Transverse colon (tissue), 4 donors: ENCODE measurements around the gene DNAJC1. TPM values are rescaled to one million over a fixed set of nuclear protein-coding genes. Genes with fewer than 3 reads are reported as not detected.

Experiments
- DNase-seq: peaks from one replicate; pipeline ENCODE4 v3.0.0-alpha.2; 2019
- H3K27ac ChIP-seq, 4 donors: fragments of 200-600 bp; sonication (generic); 2 replicates each; pipeline ENCODE4 v1.5.1; 2016 to 2018; ENCODE audit warnings: inconsistent platforms in 4 of 4
- H3K27me3 ChIP-seq: fragments of 200-600 bp; sonication (generic); 2 replicates; pipeline ENCODE4 v1.5.1; 2017; ENCODE audit warnings: inconsistent platforms
- H3K36me3 ChIP-seq, 4 donors: fragments of 200-600 bp; sonication (generic); 2 replicates each; pipeline ENCODE4 v1.5.1; 2017 to 2019; ENCODE audit warnings: inconsistent platforms in 4 of 4
- H3K4me1 ChIP-seq, 4 donors: fragments of 200-600 bp; sonication (generic); 2 replicates each; pipeline ENCODE4 v1.5.1; 2017 to 2020; ENCODE audit warnings: inconsistent platforms in 4 of 4
- H3K4me3 ChIP-seq, 4 donors: fragments of 200-600 bp; sonication (generic); 1 replicate in 1 of 4; 2 replicates in 3 of 4; pipeline versions ENCODE4 v1.5.1 to v1.6.1; 2017 to 2019; ENCODE audit warnings: inconsistent platforms in 4 of 4
- H3K9me3 ChIP-seq, 2 donors: fragments of 200-600 bp; sonication (generic); 2 replicates each; pipeline ENCODE4 v1.5.1; 2017 to 2019; ENCODE audit warnings: inconsistent platforms in 2 of 2
- CTCF ChIP-seq, 5 experiments: fragments of 200-600 bp in 3 of 5; fragments of 450-650 bp in 2 of 5; sonication (generic) in 3 of 5; IDR thresholded peaks; 1 replicate in 2 of 5; 2 replicates in 3 of 5; pipeline ENCODE4 v1.5.1; 2016 to 2017; ENCODE audit warnings: antibody characterized with exemption in 5 of 5, inconsistent platforms in 3 of 5, mild to moderate bottlenecking in 2 of 5, moderate library complexity in 1 of 5
- EP300 ChIP-seq: sonication (generic); formaldehyde crosslinking; IDR thresholded peaks from one replicate; pipeline ENCODE4 v1.6.1; 2017; ENCODE audit warnings: antibody characterized with exemption, low read depth
- POLR2A ChIP-seq: fragments of 450-650 bp; IDR thresholded peaks from one replicate; pipeline ENCODE4 v1.6.1; 2016; ENCODE audit warnings: antibody characterized with exemption, mild to moderate bottlenecking, moderate library complexity
- POLR2AphosphoS5 ChIP-seq, 3 donors: sonication (generic); formaldehyde crosslinking; IDR thresholded peaks; one replicate each; pipeline ENCODE4 v1.6.1; 2016; ENCODE audit warnings: antibody characterized with exemption in 3 of 3
- WGBS, 2 donors: methylation state at CpG; one replicate each; pipeline ENCODE4 v1.1.5; 2018; ENCODE audit warnings: low coverage in 1 of 2; 5-methylcytosine and 5-hydroxymethylcytosine counted together
- in situ Hi-C, 4 donors: fragments of 200-750 bp; cut with MboI; loops; one replicate each; pipeline versions ENCODE4 v1.15.0 to v1.15.1; 2017; ENCODE audit warnings: low sequenced_read_pairs in 3 of 4, low pct_ligation_motif_present in 1 of 4, low pct_unique_long_range_greater_than_20kb in 1 of 4
- intact Hi-C: fragments of 100-400 bp; cut with DNase I; formaldehyde crosslinking; loops from one replicate; pipeline ENCODE4 v1.15.1; 2023; ENCODE audit warnings: low total_unique reads
- total RNA-seq, 4 donors: library from RNA; depleted of rRNA; stranded (reverse); fragments of >200 nt; gene quantifications; one replicate each; pipeline ENCODE4 v1.1.0, GENCODE V29; 2016

DNAJC1 gene
- total RNA-seq, 4 donors from 2014 or later: 18.5 to 71.7 (median 48.4) TPM

GRCh38 chr10:21991785-21992184 is 11.7 kb downstream of the DNAJC1 start:
- Histone ChIP-seq H3K9me3 (no peaks in the 10 kb centered on the region), H3K4me1 (peaks cover 0 to 17% (median 6%) of the 10 kb centered on the region in 4 donors), H3K27me3 (no peaks in the 10 kb centered on the region), H3K4me3 (no peak overlapping the region), H3K27ac (no peak overlapping the region), H3K36me3 (no peaks in the 10 kb centered on the region)
- TF ChIP-seq EP300: no peak
- no peak for TF ChIP-seq POLR2AphosphoS5 (IDR thresholded peaks at IDR 0.05)
- no peak for TF ChIP-seq CTCF (IDR thresholded peaks at IDR 0.05)
- TF ChIP-seq POLR2A: no peak
- intact Hi-C loops: no loop called here
- 91 to 95% methylated on average over 4 to 8 of the region's 8 CpGs for whole genome bisulfite sequencing, 2 donors
- no peak for DNase-seq
- in situ Hi-C loops: loop anchor here (10.0 to 25.0 kb wide), 5 partner anchors 446 to 993 kb away; partner anchors contain the start of gene PIP4K2A (in 1 of the 4)

- H3K27ac ChIP-seq: no peak overlapping the region
- no peaks in the 10 kb centered on the region for H3K9me3 ChIP-seq
- TF ChIP-seq EP300 (no peak), POLR2AphosphoS5 (IDR thresholded peaks at IDR 0.05) (no peak), POLR2A (no peak), CTCF (IDR thresholded peaks at IDR 0.05) (no peak)
- H3K4me1 ChIP-seq: peaks cover 0 to 10% (median 4%) of the 10 kb centered on the region in 4 donors
- H3K36me3 ChIP-seq: no peaks in the 10 kb centered on the region
- 49 to 77% methylated on average over 1 of the region's 1 CpG for WGBS, 2 donors
- no peak overlapping the region for H3K4me3 ChIP-seq
- no peaks in the 10 kb centered on the region for H3K27me3 ChIP-seq
- intact Hi-C loops: no loop called here
- in situ Hi-C loops: loop anchor here (10.0 to 25.0 kb wide), 5 partner anchors 447 to 994 kb away; partner anchors contain the start of gene PIP4K2A (in 1 of the 4)
- no peak for DNase-seq
Measured at GRCh38 chr10:21990449-21990848, 13.1 kb downstream of the DNAJC1 start.

GRCh38 chr10:21989453-21990154 is 13.9 kb downstream of the DNAJC1 start:
- intact Hi-C loops: no loop called here
- peak; percentile 39 for DNase-seq

More at GRCh38 chr10:21989453-21990154, 13.9 kb downstream of the DNAJC1 start:
- H3K9me3 ChIP-seq: no peaks in the 10 kb centered on the region
- no peaks in the 10 kb centered on the region for H3K36me3 ChIP-seq
- in situ Hi-C loops: loop anchor here (10.0 to 25.0 kb wide), 5 partner anchors 448 to 995 kb away; partner anchors contain the start of gene PIP4K2A (in 1 of the 4)
- H3K4me1 ChIP-seq: peaks cover 0 to 10% (median 3%) of the 10 kb centered on the region in 4 donors
- H3K27ac ChIP-seq: peak overlapping the region in 1 of 4 donors; percentile 25
- TF ChIP-seq CTCF (IDR thresholded peaks at IDR 0.05): peak in 4 of 5 experiments; percentile 36 to 52 (median 42)
- TF ChIP-seq POLR2A: no peak
- no peak overlapping the region for H3K4me3 ChIP-seq
- H3K27me3 ChIP-seq: no peaks in the 10 kb centered on the region
- WGBS, 2 donors: 54 to 62% methylated on average over 5 of the region's 5 CpGs
